Uterus (tissue), 2 donors: ENCODE data around the gene WDFY2.

Source experiments
- POLR2A ChIP-seq, 2 donors: fragments of 450-650 bp; IDR thresholded peaks; one replicate each; pipeline ENCODE4 v1.6.1; 2016; ENCODE audit warnings: antibody characterized with exemption in 2 of 2, mild to moderate bottlenecking in 1 of 2, moderate library complexity in 1 of 2
- TF ChIP-seq, protein P1 (sequence below), 4 experiments: fragments of 200-600 bp in 2 of 4; fragments of 450-650 bp in 2 of 4; sonication (generic) in 2 of 4; IDR thresholded peaks; one replicate each; pipeline ENCODE4 v1.5.1; 2016 to 2019; ENCODE audit warnings: antibody characterized with exemption in 4 of 4, mild to moderate bottlenecking in 2 of 4, moderate library complexity in 1 of 4

DNA sequence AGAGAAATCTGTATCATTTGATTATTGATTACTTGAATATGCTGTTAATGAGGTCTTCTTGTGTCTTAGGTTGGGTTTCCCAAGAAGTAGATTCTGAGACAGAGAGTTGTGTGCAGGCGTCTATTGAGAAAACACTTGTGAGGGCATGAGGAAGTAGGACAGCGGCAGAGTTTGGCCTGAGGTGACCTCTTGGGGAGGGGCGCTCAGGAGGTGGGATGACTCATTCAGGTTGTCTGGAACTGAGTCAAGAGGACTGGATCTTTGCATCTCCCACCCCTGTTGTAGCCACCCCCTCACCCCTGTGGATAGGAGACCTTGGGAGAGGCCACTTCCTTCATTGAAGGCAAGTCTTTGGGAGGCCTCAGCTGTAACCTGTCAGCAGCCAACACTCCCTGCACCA lies 35.2 kb upstream of the WDFY2 start:
- TF ChIP-seq, protein P1, sequence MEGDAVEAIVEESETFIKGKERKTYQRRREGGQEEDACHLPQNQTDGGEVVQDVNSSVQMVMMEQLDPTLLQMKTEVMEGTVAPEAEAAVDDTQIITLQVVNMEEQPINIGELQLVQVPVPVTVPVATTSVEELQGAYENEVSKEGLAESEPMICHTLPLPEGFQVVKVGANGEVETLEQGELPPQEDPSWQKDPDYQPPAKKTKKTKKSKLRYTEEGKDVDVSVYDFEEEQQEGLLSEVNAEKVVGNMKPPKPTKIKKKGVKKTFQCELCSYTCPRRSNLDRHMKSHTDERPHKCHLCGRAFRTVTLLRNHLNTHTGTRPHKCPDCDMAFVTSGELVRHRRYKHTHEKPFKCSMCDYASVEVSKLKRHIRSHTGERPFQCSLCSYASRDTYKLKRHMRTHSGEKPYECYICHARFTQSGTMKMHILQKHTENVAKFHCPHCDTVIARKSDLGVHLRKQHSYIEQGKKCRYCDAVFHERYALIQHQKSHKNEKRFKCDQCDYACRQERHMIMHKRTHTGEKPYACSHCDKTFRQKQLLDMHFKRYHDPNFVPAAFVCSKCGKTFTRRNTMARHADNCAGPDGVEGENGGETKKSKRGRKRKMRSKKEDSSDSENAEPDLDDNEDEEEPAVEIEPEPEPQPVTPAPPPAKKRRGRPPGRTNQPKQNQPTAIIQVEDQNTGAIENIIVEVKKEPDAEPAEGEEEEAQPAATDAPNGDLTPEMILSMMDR (IDR thresholded peaks at IDR 0.05): no peak
- TF ChIP-seq POLR2A (IDR thresholded peaks at IDR 0.05): no peak
